KMS-11 (cell line): ENCODE measurements around the gene STIM1.

Source experiments
- H2AFZ ChIP-seq: fragments of 200-600 bp; sonication (generic); 2 replicates; pipeline ENCODE4 v1.6.1; 2016; ENCODE audit warnings: antibody characterized with exemption, mixed run types, low read depth
- H3K27ac ChIP-seq: fragments of 200-600 bp; sonication (generic); 2 replicates; pipeline ENCODE4 v1.6.1; 2016; ENCODE audit warnings: mild to moderate bottlenecking, mixed run types
- H3K27me3 ChIP-seq: fragments of 200-600 bp; sonication (generic); 2 replicates; pipeline ENCODE4 v1.6.1; 2017; ENCODE audit warnings: mild to moderate bottlenecking, low read depth, mixed run types, moderate library complexity; ENCODE audit not compliant: insufficient read depth
- H3K36me3 ChIP-seq: fragments of 200-600 bp; sonication (generic); 2 replicates; pipeline ENCODE4 v1.6.1; 2017; ENCODE audit warnings: mild to moderate bottlenecking, mixed run types; ENCODE audit not compliant: insufficient read depth
- H3K4me1 ChIP-seq: fragments of 200-600 bp; sonication (generic); 2 replicates; pipeline ENCODE4 v1.6.1; 2016; ENCODE audit warnings: mild to moderate bottlenecking, low read depth, mixed run types; ENCODE audit not compliant: poor library complexity, severe bottlenecking
- H3K4me2 ChIP-seq: fragments of 200-600 bp; sonication (generic); 2 replicates; pipeline ENCODE4 v1.7.0; 2016; ENCODE audit warnings: mild to moderate bottlenecking, mixed run types
- H3K4me3 ChIP-seq: fragments of 200-600 bp; sonication (generic); IDR thresholded peaks from 2 replicates; pipeline ENCODE4 v1.6.1; 2017; ENCODE audit warnings: low read depth, low read length, mixed read lengths; ENCODE audit not compliant: insufficient read depth
- H3K79me2 ChIP-seq: fragments of 200-600 bp; sonication (generic); 2 replicates; pipeline ENCODE4 v1.6.1; 2016; ENCODE audit warnings: low read depth, mixed run types; ENCODE audit not compliant: insufficient read depth
- H3K9ac ChIP-seq: fragments of 200-600 bp; sonication (generic); 2 replicates; pipeline ENCODE4 v1.6.1; 2016; ENCODE audit warnings: mild to moderate bottlenecking, mixed run types
- H4K20me1 ChIP-seq: fragments of 200-600 bp; sonication (generic); 2 replicates; pipeline ENCODE4 v1.6.1; 2016; ENCODE audit warnings: mild to moderate bottlenecking, mixed run types; ENCODE audit not compliant: insufficient read depth
- CTCF ChIP-seq: fragments of 200-600 bp; sonication (generic); conservative IDR thresholded peaks from 2 replicates; pipeline ENCODE4 v1.6.1; 2017; ENCODE audit warnings: low read depth, mild to moderate bottlenecking, antibody characterized with exemption, low read length, moderate library complexity, mixed read lengths

Gene STIM1

GRCh38 chr11:3907590-3907989 lies 52.1 kb downstream of the STIM1 start:
- Histone ChIP-seq H3K27me3 (no peaks in the 10 kb centered on the region), H3K36me3 (no peaks in the 10 kb centered on the region), H3K4me3 (no peak overlapping the region), H2AFZ (no peak overlapping the region), H3K79me2 (peaks cover 21% of the 10 kb centered on the region; the same call in 1 of the 2 replicates), H3K4me2 (no peak overlapping the region), H3K4me1 (peaks cover 54% of the 10 kb centered on the region), H3K9ac (no peak overlapping the region), H4K20me1 (0 out of 2 replicates have a peak, but pooled peaks cover 4% of the 10 kb centered on the region), H3K27ac (no peak overlapping the region)
- TF ChIP-seq CTCF, result no peak

DNA sequence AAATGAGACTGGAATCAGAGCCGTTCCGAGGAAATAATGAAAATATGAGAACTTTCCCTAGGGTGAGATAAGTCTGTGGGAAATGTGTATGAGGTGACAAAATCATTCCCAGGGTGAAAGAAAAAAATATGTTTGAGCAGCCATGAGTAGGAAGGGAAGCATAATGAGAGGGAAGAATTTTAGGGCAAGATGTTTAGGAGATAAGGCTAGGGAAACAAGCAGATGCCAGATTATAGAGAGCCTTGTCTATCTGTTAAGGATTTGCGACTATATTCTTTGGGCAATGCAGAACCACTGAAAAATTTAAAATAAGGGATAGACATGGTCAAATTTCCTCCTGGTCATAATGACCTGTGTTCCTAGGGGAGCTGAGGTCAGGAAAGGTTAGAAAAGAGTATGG lies 54.4 kb downstream of the STIM1 start:
- Histone ChIP-seq H3K4me2 (no peak overlapping the region), H3K36me3 (no peaks in the 10 kb centered on the region; the same call in 1 of the 2 replicates), H3K27me3 (no peaks in the 10 kb centered on the region), H4K20me1 (no peaks in the 10 kb centered on the region), H3K27ac (no peak overlapping the region), H3K79me2 (peaks cover 10% of the 10 kb centered on the region; the same call in 1 of the 2 replicates), H3K4me3 (no peak overlapping the region), H2AFZ (no peak overlapping the region), H3K4me1 (peaks cover 31% of the 10 kb centered on the region), H3K9ac (no peak overlapping the region)
- TF ChIP-seq CTCF, result no peak

DNA sequence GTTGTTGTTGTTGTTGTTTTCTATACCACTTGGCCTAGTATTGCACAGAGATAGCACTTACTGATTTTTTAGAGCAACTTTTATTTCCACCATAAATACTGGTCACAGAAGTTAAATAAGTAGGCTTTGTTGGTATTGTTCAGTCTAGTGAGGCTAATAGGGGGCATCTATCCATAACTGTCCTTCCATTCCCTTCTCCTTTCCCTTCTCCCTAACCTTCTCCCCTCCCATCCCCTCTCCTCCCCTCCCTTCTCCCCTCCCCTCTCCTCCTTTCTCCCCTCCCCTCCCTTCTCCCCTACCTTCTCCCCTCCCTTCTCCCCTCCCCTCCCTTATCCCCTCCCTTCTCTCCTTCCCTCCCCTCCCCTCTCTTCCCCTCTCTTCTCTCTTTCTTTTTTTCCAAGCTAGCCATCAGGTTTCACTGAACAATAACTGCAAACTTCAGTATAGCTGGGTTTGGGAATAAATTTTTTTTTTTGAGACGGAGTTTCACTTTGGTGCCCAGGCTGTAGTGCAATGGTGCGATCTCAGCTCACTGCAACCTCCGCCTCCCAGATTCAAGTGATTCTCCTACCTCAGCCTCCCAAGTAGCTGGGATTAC lies 56.5 kb downstream of the STIM1 start:
- H3K27me3 ChIP-seq, result no peaks in the 10 kb centered on the region
- no peak overlapping the region for H2AFZ ChIP-seq
- no peak overlapping the region for H3K4me3 ChIP-seq
- H3K36me3 ChIP-seq, result no peaks in the 10 kb centered on the region; the same call in 1 of the 2 replicates
- no peak overlapping the region for H3K27ac ChIP-seq
- H3K9ac ChIP-seq, result no peak overlapping the region
- peaks cover 24% of the 10 kb centered on the region for H3K4me1 ChIP-seq
- TF ChIP-seq CTCF, result no peak
- H4K20me1 ChIP-seq, result no peaks in the 10 kb centered on the region
- no peak overlapping the region for H3K4me2 ChIP-seq
- H3K79me2 ChIP-seq, result peaks cover 10% of the 10 kb centered on the region; the same call in 1 of the 2 replicates

DNA sequence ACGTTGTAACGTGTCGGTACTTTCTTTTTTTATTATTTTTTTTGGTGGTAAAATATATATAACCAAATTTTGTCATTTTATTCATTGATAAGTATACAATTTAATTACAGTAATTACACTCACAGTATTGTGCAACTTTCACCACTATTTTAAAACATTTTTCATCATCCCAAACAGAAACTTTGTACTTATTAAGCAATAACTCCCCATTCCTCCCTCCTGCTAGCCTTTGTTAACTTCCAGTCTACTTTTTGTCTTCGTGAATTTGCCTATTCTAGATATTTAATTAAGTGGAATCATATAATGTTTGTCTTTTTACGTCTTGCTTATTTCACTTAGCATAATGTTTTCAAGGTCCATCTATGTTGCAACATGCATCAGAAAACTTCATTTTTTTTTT lies 58.5 kb downstream of the STIM1 start:
- H3K4me2 ChIP-seq, result no peak overlapping the region
- H3K9ac ChIP-seq, result no peak overlapping the region
- H3K27me3 ChIP-seq, result no peaks in the 10 kb centered on the region
- no peak overlapping the region for H3K4me3 ChIP-seq
- H3K36me3 ChIP-seq, result no peaks in the 10 kb centered on the region; the same call in 1 of the 2 replicates
- H3K27ac ChIP-seq, result no peak overlapping the region
- TF ChIP-seq CTCF, result no peak
- H3K79me2 ChIP-seq, result no peaks in the 10 kb centered on the region; the same call in 1 of the 2 replicates
- no peak overlapping the region for H2AFZ ChIP-seq
- H3K4me1 ChIP-seq, result peaks cover 30% of the 10 kb centered on the region
- H4K20me1 ChIP-seq, result no peaks in the 10 kb centered on the region
